GM19193 (cell line): ENCODE measurements around the gene CPEB3.

Experiments
- POLR2A ChIP-seq: IDR thresholded peaks from 4 replicates; pipeline ENCODE4 v1.6.1; 2011; ENCODE audit not compliant: insufficient read depth, insufficient read length; ENCODE audit errors: extremely low read depth

The CPEB3 gene

GRCh38 chr10:92003258-92003657, 287.6 kb downstream of the CPEB3 start:
- no peak for TF ChIP-seq POLR2A

- no peak for TF ChIP-seq POLR2A
These were observed 288.9 kb downstream of the CPEB3 start for GRCh38 chr10:92001995-92002394.

DNA sequence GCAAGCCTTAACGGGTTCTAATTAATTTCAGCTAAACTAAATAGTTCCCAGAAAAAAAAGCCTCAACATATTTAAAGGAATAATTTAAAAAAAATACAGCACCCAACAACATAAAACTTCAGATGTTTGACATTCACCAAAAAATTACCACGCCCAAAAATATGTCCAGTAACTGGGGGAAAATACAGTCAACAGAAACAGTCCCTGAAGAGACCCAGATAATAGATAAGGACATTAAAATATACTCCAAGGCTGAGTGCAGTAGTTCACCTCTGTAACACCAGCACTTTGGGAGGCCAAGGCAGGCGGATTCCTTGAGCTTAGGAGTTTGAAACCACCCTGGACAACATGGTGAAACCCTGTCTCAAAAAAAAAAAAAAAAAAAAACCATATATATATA, 289.3 kb downstream of the CPEB3 start:
- TF ChIP-seq POLR2A = no peak
